GM12891 (cell line): Measurements from ENCODE around the gene GPR179.

ENCODE experiments used
- DNase-seq: peaks from one replicate; pipeline ENCODE4 v3.0.0; 2011; ENCODE audit warnings: low spot score; ENCODE audit not compliant: insufficient read length
- FAIRE-seq: peaks from 2 replicates; lab custom pipeline; 2011; peaks lifted over from hg19 to GRCh38; lab: Jason Lieb, UNC
- PAX5 ChIP-seq: IDR thresholded peaks from 2 replicates; pipeline ENCODE4 v1.6.1; 2011; ENCODE audit warnings: low read length, moderate library complexity, mild to moderate bottlenecking; ENCODE audit not compliant: insufficient read depth, severe bottlenecking
- POLR2A ChIP-seq: IDR thresholded peaks from 2 replicates; pipeline ENCODE4 v1.6.1; 2011; ENCODE audit warnings: low read depth, low read length, control low read depth
- POLR2AphosphoS5 ChIP-seq: IDR thresholded peaks from 2 replicates; pipeline ENCODE4 v1.6.1; 2011; ENCODE audit warnings: low read depth, low read length, control low read depth
- POU2F2 ChIP-seq: IDR thresholded peaks from 2 replicates; pipeline ENCODE4 v1.6.1; 2011; ENCODE audit warnings: low read depth, mild to moderate bottlenecking, control low read depth, low read length, moderate library complexity
- SPI1 ChIP-seq: IDR thresholded peaks from 2 replicates; pipeline ENCODE4 v1.6.1; 2011; ENCODE audit warnings: low read depth, low read length, control low read depth
- TAF1 ChIP-seq: IDR thresholded peaks from 2 replicates; pipeline ENCODE4 v1.6.1; 2011; ENCODE audit warnings: low read depth, low read length, control low read depth

GPR179 gene

DNA sequence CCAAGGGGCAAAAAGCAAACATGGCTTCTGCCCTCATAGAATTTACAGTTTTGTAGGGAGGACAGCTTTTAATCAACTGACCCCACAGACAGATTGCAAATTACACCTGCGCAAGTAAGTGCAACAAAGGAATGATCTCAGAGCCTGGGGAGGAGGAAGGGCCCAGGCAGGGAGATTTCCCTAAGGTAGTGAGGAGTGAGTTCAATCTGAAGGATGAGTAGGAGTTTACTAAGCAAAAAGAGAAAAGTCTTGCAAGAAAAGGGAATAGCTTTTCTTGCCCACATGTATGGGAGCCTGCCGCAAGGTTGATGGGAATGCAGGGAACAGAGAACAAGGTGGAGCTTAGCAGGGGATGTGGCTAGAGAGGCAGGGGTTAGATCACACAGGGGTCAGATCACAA lies 6.3 kb upstream of the GPR179 start:
- no peak for TF ChIP-seq SPI1
- no peak for TF ChIP-seq POLR2AphosphoS5
- TF ChIP-seq PAX5: no peak
- no peak for TF ChIP-seq TAF1
- TF ChIP-seq POLR2A: no peak
- no peak for TF ChIP-seq POU2F2
- DNase-seq: no peak
- FAIRE-seq: no peak

DNA sequence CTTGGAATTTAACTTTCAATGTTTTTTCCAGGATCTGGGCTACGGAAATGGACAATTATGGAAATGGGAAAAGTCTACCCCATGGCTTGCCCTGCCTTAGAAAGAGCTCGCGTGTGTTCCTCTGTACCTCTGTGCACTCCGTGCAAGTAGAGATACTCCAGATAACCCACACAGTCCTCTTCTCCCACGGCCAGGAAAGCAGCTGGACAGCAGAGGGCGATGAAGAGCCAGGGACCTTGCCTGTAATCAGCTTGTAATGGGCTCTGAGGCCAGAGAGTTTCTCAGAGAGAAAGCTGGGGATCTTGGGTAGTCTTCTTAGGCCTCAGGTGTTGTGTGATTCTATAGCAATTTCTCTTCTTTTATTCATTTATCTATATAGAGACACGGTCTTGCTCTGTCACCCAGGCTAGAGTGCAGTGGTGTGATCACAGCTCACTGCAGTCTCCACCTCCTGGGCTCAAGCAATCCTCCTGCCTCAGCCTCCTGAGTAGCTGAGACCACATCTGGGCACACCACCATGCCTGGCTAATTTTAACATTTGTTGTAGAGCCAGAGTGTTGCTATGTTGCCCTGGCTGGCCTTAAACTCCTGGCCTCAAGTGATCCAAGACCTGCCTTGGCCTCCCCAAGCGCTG lies 5.5 kb upstream of the GPR179 start:
- TF ChIP-seq SPI1: no peak
- TF ChIP-seq POLR2A: no peak
- TF ChIP-seq TAF1: no peak
- TF ChIP-seq PAX5: no peak
- TF ChIP-seq POLR2AphosphoS5: no peak
- TF ChIP-seq POU2F2: no peak
- DNase-seq: no peak
- no peak for FAIRE-seq

DNA sequence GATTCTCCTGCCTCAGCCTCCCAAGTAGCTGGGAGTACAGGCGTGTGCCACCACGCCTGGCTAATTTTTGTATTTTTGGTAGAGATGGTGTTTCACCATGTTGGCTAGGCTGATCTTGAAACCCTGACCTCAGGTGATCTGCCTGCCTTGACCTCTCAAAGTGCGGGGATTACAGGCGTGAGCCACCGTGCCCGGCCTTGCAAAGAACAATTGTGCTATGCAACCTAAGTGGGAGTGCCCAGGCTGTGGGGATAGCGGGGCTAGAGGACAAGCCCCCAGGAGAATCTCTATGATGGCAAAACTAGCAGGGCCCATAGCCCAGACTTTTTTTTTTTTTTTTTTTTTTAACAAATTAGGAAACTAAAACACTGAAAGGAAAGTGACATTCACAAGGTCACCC lies 2.0 kb upstream of the GPR179 start:
- DNase-seq: no peak
- FAIRE-seq: no peak
- TF ChIP-seq POLR2A (no peak), TAF1 (no peak), POU2F2 (no peak), SPI1 (no peak), PAX5 (no peak), POLR2AphosphoS5 (no peak)

DNA sequence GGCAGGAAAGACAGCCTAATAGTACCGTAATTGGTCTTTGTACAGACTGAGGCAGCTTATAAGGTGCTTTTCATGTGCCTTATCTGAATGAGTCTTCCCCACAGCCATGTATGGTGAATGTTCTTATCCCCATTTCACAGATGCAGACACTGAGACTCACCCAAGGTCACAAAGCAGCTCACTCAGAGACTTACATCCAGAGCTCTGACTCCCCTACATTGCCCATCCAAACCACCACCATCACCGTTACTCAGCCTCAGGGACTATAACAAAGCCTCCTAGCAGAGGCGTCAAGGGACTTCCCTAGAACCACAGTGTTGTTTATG lies 627 bp upstream of the GPR179 start:
- no peak for DNase-seq
- TF ChIP-seq TAF1 (no peak), POU2F2 (no peak), POLR2A (no peak), SPI1 (no peak), POLR2AphosphoS5 (no peak), PAX5 (no peak)
- FAIRE-seq: no peak

DNA sequence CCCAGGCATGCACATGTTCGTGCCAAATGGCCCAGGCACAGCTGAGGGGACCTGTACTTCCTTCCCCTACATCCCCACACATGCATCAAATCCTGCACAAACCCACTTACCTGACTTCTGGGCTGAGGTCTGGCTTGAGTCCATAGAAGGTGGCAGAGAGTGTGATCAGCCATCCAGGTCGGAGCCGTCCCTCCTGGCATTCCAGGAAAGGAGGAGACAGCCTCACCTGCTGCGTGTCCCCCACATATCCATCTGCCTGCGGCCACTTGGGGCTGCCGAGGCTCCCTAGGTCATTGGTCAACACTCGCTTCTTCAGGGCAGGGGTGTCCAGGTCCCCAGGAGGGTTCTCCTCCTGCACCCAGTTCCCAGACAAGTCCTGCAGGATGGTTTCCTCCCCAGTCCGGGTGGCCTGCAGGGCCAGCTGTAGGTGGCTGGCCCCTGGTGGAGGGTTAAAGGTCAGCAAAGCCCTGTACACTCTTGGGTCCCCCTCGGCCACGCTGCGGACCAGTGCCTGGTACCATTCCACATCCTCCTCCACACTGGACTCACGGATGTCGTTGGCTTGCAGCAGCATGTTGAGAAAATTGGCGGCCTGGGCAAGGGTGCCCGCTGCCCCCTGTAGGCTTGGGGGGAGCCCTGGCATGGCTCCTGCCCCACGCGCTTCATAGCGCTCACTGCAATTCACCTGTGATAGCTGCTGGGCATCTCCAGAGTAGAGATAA lies 709 bp downstream of the GPR179 start:
- TF ChIP-seq PAX5 (no peak), SPI1 (no peak), POLR2AphosphoS5 (no peak), POU2F2 (no peak), POLR2A (no peak), TAF1 (no peak)
- FAIRE-seq: no peak
- DNase-seq: no peak

DNA sequence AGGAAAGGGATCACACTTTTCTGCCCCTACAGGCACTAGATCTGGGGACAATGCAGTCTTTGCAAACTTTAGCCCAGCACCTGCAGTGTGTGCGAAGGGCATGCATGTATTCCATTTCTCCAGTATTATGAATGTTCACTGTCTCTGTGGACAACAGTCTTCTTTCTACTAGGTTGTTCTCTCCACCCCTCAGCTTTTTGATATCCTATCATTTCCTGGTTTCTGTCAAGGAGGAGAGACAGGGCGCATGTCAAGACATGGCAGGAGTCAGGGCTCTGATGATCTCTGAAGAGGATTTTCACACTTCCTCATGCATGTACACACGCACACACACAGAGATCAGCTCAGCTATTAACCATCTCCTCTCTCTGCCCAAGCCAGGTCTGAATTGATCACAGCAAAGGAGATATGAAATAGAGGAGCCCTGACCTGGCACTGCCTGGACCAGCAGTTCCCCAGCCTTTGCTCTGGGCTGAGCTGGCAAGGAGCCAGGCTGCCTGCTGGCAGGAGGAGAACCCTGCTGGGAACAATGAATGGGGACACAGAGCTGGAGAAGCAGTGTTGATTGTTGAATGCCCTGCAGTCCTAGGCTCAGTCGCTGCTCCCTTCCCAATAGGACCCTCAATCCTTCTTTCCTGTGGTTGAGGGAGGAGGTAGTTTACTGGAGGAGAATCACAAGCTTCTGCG lies 2.6 kb downstream of the GPR179 start:
- FAIRE-seq: no peak
- no peak for DNase-seq

DNA sequence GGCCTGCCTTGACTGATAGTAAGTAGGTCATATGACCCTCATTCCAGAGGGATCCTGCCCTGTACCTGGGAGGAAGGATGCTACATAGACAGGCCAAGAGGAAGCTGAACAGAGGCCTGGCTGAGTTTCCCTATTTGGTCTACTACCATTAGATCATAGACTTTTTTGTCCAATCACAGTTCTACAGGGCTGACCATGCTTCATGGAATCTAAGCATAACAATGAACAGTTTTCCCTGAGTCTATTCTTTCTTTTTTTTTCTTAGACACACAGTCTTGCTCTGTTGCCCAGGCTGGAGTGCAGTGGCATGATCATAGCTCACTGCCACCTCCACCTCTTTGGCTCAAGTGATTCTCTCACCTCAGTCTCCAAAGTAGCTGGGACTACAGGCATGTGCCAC lies 3.9 kb downstream of the GPR179 start:
- TF ChIP-seq POLR2AphosphoS5: no peak
- no peak for TF ChIP-seq POU2F2
- no peak for TF ChIP-seq SPI1
- TF ChIP-seq PAX5: no peak
- no peak for TF ChIP-seq POLR2A
- TF ChIP-seq TAF1: no peak
- FAIRE-seq: no peak
- DNase-seq: no peak

More for the DNA sequence above, 2.6 kb downstream of the GPR179 start:
- no peak for TF ChIP-seq POLR2AphosphoS5
- no peak for TF ChIP-seq PAX5
- no peak for TF ChIP-seq POLR2A
- TF ChIP-seq SPI1: peak; percentile 34; the same call in 1 of the 2 replicates

DNA sequence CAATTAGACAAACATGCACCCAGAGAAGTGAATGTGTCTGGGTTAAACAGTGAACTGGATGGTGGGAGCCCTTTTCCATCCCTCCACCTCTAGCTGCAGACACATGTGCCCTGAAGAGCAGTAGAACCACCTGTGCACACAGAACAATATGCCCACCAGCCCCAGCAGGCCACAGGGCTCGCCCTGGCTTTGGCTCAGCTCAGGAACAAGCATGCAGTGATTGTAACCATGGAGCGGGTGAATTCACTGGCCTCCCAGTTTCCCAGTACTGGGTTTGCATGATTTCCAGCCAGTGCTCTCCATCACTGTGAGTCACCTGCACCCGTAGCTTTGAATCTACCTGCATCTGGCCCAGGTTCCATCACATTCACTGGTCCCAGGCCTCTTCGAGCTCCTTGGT lies 5.2 kb downstream of the GPR179 start:
- DNase-seq (no peak), FAIRE-seq (no peak)
- TF ChIP-seq POU2F2 (no peak), SPI1 (no peak), PAX5 (no peak), POLR2A (no peak), POLR2AphosphoS5 (no peak), TAF1 (no peak)

DNA sequence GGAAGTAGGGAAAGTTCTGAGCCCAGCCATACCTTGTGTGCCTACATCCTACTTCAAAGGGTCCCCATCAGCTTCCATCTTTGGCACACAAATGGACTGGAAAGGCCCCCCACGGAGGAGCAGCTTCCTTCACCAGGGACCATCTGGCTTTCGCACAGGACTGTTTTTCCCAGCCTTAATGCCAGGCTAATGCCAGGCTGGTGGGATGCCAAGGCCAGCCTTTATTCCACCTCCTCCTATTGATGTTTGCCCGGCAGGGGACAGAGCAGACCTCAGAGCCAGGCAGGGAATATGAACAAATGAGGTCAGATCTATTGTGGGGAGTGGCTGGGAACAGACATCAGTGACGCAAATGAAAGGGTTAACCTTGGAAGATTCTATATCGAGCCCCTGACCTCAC lies 5.7 kb downstream of the GPR179 start:
- FAIRE-seq (no peak), DNase-seq (no peak)
- no peak for TF ChIP-seq TAF1
- no peak for TF ChIP-seq POLR2AphosphoS5
- no peak for TF ChIP-seq SPI1
- TF ChIP-seq POLR2A: no peak
- TF ChIP-seq POU2F2: no peak
- TF ChIP-seq PAX5: no peak

DNA sequence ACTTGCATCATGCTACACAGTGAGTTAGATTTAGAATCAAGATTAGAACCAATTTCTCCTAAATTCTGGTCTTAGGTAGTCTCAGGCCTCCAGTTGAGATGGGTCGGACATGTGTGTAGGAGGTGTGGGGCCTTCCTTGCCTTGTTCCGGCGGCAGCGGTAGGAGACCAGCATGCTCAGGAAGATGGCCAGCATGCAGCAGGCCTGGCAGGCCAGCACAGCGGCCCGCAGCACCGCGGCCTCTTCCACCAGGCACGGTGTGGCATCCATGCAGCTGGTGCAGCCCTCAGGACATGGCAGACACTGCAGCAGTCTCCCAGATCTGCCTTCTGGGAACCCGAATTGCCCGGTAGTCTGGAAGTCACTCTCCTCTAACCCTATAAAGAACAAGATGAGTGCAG lies 6.9 kb downstream of the GPR179 start:
- FAIRE-seq (no peak), DNase-seq (no peak)
- TF ChIP-seq SPI1 (no peak), POLR2A (no peak), PAX5 (no peak), POU2F2 (no peak), POLR2AphosphoS5 (no peak), TAF1 (no peak)
